Stimulated activated CD8-positive, alpha-beta memory T cell treated with anti-CD3 and anti-CD28 coated beads, Interleukin-15, amount 100 ng/mL, for 1 hour (primary cell): ENCODE results near the gene NPHP4.

Source experiments
- DNase-seq: peaks from one replicate; pipeline ENCODE4 v3.0.0-alpha.2; 2020; ENCODE audit warnings: low read depth

The NPHP4 gene

DNA sequence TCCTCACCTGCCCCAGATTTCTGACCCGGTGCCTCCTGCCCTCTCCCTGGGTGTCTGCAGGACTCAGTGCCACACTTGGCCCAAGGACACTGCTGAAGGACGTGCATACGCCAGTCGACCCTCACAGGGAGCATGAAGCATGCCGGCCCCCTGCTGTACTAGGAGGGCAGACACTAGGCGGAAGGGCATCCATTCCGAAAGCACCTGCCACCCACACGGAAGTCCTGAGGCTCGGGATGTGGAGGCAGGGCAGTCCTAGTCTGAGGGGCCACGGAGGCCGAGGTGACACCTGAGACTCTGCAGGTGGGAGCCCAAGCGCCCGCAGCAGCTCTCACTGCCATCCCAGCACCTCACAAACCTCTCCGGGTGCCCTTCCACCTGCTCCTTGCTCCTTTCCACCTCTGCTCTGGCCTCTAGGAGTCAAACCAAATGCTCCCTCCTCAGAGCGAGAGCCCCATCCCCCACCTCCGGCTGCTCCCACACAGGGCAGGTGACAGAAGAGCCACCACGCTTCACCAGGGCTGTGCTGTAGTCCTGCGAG lies 2.4 kb downstream of the NPHP4 start:
- no peak for DNase-seq

DNA sequence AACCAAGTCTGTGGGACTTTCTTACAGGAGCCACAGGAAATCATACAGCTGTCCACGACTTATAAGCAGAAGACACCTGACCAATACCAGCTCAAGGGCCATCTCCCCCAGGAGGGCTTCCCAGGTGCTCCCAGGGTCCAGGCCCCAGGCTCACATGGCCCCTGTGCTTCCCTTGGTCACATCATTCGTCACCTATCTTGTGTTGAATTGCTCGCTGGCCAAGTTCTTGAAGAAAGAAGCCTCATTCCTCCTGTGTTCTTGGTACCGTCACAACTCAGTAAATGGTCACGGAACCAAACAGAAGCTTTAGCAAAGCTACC lies 3.0 kb downstream of the NPHP4 start:
- DNase-seq, result no peak

- no peak for DNase-seq
Observed at GRCh38 chr1:5988596-5989285, 3.5 kb downstream of the NPHP4 start.

GRCh38 chr1:5986018-5986417 lies 6.2 kb downstream of the NPHP4 start:
- DNase-seq, result no peak

DNA sequence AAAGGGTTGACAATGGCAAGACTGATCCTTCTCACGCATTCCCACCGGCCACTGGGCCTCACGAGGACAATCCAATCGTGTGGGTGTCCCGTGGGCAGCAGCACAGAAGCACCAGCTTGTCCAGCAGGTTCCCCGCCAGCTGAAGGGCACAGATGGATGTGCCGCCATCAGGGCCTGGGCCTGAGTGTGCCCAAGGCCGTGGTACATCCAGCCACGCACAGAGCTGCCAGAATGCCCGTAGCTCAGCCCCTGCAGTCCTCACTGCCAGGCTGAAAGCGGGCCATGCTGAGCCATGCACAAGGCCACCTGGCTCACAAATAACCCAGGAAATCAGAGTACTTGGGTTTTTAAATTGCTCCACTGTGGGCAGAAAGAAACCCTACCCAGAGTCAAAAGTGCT lies 7.0 kb downstream of the NPHP4 start:
- DNase-seq, result no peak

DNA sequence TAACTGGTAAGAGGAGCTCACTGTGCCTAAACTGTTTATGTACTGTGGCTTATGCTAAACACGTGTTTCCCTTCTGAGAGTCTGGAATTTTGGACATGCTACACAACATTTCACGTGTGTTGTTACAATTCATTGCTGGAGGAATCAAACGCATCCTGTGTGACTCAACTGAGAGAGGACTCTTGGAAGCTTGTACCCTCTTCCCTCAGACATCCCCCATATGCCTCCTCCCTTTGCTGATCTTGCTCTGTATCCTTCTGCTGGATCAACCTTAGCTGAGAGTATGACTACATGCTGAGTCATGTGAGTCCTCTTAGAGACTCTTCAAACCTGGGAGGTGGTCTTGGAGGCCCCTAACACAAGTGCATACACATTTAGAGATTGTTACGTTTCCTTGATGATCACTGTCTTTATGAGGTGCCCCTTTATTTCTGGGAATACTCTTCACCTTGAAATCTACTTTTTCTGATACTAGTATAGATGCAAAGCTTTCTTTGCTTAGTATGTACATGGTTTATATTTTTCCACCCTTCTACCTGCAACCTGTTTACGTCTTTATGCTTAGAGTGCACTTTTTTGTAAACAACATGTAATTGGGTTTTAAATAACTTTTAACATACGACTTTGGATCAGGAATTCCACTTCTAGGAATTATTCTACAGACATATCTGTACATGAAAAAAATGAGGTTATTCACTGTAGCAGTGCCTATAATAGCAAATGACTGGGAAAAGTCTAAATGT lies 8.7 kb downstream of the NPHP4 start:
- no peak for DNase-seq

DNA sequence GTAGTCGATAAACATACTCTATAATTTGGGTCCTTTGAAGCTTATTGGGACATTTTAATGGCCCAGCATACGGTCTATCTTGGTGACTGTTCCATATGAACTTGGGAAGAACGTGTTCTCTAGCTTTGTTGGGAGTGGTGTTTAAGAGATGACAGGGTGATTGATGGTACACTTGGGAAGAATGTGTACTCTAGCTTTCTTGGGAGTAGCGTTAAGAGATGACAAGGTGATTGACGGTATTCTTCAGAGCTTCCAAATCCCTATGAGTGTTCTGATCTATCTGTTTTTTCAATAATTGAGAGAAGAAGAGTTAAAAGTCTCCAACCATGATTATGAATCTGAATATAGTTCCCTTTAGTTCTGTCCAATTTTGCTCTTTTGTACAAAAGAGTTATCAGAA lies 9.4 kb downstream of the NPHP4 start:
- no peak for DNase-seq

- no peak for DNase-seq
Observed at GRCh38 chr1:5982276-5982675, 9.9 kb downstream of the NPHP4 start.

DNA sequence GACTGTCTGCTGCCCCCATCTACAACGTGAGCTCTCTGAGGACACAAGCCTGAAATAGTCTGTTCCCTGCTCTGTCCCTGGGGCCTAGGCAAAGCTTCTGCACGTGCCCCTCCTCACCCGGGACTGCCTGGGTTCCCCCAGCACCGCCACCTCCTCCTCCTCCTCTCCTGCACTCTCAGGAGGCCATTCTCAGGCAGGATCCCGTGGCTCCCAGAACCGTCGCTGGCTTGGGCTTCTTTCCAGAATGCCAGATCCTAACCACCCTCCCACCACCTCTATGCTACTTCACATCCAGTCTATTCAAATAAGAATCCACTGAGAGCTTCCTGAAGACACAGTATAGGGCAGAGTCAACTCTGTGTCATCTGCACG lies 11.2 kb downstream of the NPHP4 start:
- DNase-seq, result no peak

DNA sequence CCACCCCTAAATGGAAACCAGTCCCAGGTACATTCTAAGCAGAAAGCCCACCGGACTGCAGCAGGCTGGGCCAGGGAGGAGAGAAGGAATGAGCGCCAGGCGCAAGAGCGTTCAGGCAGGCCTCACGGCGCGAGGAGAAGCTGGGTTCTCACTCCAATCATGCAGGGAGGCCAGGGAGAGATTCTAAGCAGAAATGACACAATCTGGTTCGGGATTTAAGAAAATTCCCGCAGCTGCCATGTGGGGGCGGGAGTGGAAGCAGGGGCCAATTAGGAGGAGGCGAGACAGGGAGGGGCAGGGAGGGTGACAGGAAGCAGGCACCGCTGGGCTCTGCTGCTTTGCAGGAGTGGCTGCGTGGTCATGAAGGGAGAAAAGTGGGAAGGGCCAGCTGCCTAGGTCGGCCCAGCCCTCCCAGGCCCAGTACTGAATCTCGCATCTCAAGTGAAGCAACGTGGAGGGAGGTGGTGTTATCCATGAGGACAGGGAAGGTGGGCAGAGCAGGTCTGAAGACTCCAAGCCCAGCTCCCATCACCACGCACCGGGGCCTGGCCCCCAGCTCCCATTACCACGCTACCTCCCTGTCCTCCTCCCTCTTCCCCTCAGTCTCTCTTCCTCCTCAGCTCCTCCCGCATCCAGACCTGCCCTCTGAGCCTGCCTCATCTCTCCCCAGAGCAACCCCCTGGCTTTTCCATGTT lies 11.8 kb downstream of the NPHP4 start:
- no peak for DNase-seq

GRCh38 chr1:5979536-5980313 lies 12.5 kb downstream of the NPHP4 start:
- DNase-seq, result no peak

GRCh38 chr1:5978452-5978851 lies 13.8 kb downstream of the NPHP4 start:
- no peak for DNase-seq

GRCh38 chr1:5977494-5978444 lies 14.5 kb downstream of the NPHP4 start:
- DNase-seq, result no peak

- DNase-seq, result no peak
Observed at GRCh38 chr1:5976726-5977493, 15.3 kb downstream of the NPHP4 start.

GRCh38 chr1:5976231-5976630 lies 16.0 kb downstream of the NPHP4 start:
- no peak for DNase-seq

DNA sequence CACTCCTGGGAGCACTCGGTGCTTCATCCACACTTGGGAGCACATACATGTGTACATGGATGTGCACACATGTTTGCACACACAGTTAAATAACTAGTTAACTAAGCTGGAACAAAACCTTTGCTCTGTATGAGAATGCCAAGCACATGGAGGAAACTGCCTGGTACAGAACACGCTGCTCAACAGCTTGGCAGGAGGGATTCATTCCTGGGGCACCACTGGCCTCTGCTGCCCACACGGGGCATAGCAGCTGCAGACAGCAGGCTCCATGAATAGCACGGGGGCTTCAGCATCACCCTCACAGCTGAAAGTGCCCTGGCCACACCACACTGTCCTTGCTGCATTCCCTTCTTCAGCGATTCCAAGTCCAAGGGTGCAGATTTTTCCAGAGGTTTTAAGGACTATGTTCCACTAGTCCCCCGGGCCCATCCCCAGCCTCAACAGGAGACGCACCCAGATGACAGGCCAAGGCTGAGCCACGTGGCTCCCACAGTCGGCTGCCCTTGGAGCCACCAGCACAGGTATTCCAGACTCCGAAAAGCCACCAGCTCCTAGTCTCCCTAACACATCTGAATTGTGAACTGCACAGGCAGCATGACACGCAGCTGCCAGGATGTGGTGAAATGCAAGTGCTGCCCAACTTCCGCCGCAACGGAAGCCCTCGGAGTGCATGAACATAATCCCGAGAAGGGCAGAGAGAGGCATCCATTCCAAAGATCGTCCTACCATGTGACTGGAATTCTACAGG lies 16.9 kb downstream of the NPHP4 start:
- no peak for DNase-seq

DNA sequence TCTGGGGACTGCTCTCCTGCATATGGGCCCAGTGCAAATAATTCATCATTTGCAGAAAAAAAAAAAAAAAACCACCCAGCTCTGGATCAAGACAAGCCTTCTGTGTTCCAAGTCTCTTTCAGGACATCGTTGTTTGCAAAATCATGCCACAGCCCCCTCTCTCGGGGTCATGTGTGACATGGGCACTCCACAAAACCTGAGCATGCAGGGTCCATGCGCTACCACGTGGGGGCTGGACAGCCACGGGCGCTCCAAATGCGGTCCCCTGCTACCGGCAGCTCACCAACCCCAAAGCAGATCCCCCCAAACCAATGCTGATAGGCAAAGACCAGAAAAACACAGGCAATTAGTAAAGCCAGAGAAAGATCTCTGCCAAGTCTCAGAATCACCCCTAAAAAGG lies 17.6 kb downstream of the NPHP4 start:
- DNase-seq, result no peak

- DNase-seq, result no peak
Observed at GRCh38 chr1:5973771-5974170, 18.5 kb downstream of the NPHP4 start.

GRCh38 chr1:5972198-5972520 lies 20.1 kb downstream of the NPHP4 start:
- DNase-seq, result no peak
